Ecto neural progenitor cell (in vitro differentiated cells): Measurements from ENCODE around the gene TAP1.
"Not testable (repeated sequence)": the region's sequence is repeated elsewhere in the genome, so short reads cannot be mapped to it uniquely, and the experiment has no call there.

ENCODE experiments used
- DNase-seq: peaks from one replicate; pipeline ENCODE4 v3.0.0-alpha.2; 2018; ENCODE audit warnings: low spot score

TAP1 gene

DNA sequence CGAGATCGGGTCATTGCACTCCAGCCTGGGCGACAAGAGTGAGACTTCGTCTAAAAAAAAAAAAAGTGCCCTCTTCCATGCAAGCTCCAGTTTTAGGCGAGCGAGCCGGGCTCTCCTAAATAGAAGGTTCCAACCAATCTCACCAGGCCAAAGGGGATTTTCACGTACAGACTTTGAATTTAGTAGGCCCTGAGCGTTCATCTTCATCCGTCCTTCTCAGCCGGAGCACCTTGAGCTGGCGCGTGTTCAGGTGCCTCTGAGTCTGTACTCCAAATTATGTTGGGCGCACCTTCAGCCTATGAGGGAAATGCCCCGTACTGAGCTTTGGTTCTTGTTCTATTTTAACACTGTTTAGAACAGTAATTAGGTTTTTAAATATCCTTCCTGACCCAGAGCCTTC is 14.1 kb downstream of the TAP1 start:
- DNase-seq = no peak

DNA sequence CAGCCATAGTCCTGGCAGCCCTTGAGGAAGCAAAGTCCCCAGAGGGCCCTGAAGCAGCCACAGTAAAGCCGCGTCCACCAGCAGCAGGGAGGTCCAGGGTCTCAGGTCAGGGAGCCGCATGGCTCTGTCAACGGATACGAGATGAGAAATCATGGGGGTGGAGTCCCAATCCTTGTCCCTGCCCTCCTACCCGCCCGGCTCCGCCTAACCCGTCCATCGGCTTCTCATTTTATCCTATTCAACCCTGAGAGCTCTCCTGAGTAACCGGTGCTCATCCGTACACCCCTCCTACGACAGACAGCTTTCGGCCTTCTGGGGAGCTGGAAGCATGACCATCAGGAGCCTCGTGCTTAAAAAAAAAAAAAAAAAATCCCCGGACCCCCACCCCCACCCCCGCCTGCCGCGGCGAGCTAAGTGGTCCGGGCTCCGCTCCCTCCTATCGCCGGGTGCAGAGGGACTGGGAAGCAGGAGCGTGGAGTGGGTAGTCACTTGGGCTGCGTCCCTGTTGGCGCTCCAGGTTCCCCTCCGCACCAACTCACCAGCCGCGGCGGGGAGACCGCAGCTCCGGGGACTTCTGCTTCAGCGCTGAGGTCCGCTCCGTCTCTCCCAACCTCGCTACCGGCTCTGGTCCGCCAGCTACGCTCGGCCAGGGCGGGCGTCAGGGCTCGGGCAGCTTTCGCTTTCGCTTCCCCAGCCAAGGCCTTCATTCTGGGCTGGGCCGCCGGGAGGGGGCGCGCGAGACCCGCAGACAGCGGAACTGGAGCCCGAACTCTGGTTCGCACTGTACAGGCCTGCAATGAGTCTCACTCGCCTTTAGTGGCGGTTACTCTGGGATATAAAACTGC is 15.2 kb downstream of the TAP1 start, which contains the start of gene TAP2:
TSS of gene TAP2 (minus strand) at position 626 of the 845 bp plus-strand sequence. CDS start at position 120, 506 bp downstream.
- DNase-seq = peak; percentile 96

DNA sequence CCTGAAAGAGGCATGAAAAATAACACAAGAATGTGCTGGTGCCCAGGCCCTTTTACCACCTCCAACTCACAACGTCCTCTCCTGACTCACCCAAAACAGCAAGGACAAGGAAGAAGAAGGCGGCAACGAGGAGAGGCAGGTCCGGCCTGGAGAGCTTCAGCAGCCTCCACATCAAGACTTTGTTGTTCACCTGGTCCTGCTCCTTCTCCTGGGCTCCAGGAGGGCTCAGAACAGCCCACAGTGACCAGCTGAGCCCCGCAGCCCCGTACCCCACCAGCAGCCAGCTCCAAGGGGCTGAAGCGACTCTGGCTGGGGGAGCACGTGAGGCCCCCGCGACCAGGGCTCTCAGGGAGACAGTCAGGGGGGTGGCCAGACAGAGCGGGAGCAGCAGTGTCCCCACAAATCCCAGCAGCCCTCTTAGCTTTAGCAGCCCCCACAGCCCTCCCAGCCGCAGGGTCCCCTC is 15.8 kb downstream of the TAP1 start:
- DNase-seq = no peak

DNA sequence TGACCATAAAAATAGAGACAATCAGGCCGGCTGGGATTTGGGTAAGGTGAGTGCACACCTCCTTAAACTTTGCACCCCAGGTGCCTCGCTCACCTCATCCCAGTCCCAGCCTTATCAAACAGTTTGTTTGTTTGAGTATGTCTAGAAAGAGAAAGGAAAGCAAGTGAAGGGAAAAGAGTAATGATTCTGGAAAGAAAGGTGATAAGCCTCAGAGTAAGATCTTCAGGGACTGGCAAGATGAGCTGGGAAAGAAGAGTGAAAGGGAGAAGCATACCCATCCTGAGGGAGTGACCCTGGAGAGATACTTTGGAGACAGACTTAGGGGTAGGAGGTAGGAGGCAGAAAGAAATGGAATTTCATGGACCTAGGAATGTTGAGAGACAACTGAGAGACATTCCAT is 16.6 kb downstream of the TAP1 start:
- no peak for DNase-seq

DNA sequence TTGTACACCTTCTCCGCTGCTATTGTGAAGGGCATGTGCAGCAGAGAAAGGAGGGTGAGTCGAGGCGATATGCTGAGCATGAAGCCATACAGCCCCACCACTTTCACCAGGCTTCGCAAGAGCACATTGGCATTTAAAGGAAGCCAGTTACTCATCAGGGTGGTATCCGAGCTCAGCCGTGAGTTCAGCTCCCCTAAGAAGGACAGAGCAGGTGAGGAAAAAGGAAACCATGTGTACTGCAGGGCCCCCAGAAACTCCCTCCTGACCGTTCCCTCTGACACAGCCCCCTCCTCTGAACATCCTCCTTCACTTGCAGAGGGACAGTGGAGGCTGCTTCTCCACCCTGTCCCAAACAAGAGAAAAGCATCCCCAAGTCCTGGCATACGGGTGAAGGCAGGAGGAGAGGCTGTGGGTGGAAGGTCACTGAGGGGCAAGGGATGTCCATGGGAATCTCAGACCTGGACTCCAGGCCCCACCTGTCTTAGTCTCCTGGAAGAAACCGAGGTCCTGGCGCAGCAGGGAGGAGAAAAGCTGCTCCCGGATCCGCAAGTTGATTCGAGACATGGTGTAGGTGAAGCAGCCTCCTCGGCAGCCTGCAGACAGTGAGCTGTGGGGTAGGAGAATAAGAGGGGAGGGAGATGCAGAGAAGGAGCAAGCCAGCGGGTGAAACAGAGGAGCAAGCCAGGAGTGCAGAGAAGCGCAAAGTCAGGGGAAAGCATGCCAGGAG is 18.2 kb downstream of the TAP1 start:
- no peak for DNase-seq

DNA sequence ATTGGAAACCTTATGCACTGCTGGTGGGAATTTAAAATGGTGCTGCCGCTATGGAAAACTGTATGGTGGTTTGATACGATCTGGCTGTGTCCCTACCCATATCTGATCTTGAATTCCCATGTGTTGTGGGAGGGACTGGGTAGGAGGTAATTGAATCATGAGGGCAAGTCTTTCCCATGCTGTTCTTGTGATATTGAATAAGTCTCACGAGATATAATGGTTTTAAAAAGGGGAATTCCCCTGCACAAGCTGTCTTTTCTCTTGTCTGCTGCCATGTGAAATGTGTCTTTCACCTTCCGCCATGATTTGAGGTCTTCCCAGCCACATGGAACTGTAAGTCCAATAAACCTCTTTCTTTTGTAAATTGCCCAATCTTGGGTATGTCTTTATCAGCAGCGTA is 19.8 kb downstream of the TAP1 start:
- DNase-seq = no peak

DNA sequence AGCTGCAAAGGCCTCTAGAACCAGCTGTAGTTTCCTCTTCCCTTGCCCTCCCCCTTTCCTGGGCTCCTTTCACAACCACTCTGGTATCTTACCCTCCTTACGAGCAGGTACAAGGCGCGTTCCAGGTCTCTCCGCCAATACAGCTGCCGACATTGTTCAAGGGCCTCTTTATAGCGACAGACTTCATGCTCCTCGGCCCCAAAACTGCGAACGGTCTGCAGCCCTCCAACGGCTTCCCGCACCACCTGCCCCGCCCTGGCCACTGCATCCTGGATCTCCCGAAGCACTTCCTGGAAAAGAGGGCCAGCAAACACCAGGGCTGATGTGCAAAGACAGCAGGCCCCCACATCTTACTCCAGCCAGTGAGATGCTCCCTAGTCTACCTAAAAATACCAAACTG is 21.0 kb downstream of the TAP1 start:
- no peak for DNase-seq

DNA sequence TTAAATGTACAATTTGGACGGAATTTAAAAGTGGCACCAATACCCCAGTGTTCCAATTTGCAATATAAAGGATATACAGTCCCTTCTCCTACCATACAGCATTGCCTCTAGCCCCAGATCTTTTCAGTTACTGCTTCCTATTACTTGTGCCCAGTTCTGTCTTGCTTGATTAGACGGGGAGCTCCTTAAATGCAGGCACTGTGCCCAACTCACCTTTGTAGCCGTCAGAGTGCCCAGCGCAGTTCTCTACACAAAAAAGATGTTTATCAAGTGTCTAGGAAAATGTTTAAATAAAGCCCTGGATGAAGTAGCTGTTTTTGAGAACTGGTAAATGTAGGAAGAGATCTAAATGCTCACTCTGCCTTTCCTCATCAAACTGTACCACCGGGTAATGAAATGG is 22.6 kb downstream of the TAP1 start:
- DNase-seq = no peak

DNA sequence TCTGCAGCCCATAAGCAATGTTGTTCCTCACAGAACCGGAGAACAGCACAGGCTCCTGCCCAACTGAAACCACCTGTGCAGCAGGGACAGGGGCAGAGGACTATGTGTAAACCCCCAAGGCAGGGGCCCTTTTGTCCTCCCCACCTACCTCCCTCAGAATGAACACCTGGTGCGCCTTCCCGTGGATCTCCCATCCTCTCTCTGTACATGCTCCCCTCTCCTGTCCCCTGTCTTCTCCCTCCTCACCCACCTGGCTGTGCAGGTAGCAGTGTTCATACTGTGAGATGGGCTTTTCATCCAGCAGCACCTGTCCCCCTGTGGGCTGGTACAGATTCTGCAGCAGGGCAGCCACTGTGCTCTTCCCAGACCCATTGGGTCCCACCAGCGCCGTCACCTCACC is 23.5 kb downstream of the TAP1 start:
- no peak for DNase-seq

DNA sequence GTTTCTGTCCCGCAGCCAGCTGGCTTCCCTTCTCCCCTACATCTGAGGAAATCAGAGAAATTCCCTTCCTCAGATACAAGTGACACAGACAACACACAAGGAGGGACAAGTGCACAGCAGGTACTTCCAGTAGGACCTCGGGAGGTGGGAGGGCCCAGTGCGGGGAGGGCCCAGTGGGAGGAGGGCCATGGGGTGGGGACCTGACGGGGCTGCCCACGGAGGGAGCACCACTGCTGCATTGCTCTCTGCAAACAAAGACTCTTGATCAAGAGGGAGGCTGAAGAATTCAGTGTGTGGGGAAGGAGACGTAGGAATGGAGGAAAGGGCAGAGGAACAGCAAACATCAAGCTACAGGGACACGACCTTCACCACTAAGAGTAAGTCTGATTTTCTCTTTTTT is 24.0 kb downstream of the TAP1 start:
- DNase-seq = no peak

DNA sequence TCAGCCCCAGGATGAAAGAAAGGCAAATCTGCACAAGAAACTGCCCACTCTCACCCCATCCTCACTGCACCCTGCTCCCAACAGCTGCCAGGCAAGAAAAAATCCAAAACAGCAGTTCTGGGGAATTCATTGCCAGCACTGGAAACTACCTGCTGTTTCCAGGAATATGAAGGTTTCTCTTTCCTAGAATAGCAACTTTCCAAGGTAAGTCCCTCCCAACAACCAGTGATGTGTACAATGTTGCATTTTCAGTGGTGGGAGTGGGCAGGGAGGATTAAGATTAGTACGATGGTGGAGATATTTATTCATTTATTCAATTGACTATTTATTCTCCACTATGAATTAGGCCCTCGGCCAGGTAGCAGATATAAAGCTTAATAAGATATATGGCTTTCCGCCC is 26.5 kb downstream of the TAP1 start:
- DNase-seq = no peak

DNA sequence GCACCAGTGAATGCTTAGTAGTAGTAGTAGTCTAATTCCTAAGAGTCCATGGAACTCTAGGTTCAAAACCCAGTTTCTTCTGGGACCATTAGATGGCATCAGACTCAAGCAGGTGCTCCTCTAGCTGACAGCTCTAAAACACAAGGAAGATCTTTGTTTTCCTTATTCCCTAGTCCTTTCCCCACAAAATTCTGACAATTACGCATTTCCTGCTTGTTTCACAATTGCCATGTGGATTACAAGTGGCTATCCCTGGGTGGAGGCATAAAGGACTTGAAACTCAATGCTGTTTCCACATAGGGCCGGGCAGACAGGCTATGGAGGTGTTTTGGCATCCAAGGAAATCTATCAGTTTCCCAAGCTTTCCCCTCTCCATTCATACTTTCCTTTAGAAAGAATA is 27.5 kb downstream of the TAP1 start:
- DNase-seq = no peak

DNA sequence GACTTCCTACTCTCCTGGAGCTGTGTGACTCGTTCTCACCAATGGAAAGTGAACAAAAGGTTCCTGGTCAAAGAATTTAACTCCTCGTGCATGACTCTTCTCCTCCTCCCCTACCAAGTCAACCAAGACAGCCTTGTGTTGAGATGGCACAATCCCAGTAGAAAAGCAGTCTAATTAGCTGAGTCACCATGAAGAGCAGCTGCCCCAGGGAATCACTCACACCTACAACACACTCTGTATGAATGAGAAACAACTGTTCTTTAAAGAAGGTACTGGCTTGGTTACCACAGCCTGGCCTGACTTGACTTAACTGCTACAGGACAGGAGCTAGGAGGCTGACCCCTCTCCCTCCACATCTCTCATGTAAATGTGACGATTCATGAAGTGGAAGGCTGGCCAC is 33.8 kb downstream of the TAP1 start:
- no peak for DNase-seq

DNA sequence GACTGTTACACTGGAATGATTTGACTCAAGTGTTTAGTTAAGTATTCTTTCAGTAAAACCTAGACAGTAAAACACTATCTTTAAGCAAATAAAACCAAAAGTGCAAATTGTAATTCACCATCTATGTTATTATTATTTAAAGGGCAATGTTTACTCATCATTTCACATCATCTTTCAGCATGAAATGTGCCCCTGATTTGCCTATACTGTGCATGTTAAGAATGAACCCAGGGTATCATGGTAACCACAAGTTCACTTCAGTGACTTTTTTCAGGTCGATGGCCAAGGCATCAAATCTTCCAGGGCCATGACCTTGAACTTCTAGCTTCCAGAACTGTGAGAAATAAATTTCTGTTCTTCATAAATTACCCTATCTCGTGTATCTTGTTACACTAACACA is 34.6 kb downstream of the TAP1 start:
- no peak for DNase-seq

DNA sequence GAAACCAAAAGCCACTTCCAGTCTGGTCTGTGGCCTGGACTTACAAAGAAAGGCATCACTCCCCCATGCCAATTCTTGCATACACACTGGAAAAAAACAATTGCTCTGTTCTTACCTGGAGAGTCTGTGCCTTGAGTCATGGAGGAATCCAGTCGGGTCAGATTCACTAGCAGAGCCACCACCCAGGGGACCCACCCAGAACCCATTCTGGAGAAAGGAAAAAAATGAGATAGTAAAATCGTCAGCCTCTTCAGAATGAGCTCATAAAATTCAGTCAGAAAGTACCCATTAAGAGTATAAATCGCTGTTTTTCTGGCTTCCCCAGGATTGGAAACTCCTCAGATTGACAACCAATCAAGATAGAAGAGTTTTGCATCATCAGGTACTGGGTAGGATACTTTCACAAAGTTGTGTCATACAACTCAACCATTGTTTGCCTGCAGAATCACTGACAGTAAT is 36.7 kb downstream of the TAP1 start, which contains the start of gene HLA-DOB:
TSS of gene HLA-DOB (minus strand) at position 257 of the 459 bp plus-strand sequence. CDS start at position 206, 51 bp downstream.
- DNase-seq = no peak

DNA sequence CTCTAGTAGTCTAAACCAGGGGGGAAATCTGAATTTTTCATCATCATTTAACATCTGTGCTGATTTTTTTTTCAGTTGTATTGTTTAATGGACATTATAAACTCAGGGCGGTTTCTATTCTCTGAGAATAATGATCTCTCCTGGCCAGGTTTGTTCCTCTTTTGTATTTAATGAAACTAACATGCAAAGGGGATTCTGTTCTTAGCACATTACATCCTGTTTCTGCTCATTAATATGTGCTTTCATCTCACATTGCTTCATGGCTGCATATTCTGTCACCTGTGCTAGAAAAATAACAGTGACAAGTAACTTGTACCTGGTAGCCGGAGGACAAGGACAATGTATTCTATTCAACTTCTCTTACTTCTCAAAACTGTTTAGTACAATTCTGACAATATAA is 37.5 kb downstream of the TAP1 start:
- DNase-seq = no peak

DNA sequence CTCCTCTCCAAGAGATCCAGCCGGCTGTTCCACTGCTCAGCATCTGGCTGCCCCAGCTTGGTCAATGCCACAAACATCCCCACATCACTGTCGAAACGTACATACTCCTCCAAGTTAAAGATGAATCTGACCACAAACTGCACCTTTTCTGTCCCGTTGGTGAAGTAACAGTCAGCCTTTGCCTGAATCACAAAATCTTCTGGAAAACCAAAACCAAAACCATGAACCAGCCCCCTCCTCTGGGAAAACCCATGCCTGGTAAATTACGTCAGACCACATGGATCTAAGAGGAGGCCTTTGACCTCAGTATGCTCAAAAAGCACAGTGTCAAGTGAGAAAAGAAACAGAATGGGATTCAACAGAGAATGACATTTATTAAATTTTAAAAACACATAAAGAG is 38.4 kb downstream of the TAP1 start:
- no peak for DNase-seq

DNA sequence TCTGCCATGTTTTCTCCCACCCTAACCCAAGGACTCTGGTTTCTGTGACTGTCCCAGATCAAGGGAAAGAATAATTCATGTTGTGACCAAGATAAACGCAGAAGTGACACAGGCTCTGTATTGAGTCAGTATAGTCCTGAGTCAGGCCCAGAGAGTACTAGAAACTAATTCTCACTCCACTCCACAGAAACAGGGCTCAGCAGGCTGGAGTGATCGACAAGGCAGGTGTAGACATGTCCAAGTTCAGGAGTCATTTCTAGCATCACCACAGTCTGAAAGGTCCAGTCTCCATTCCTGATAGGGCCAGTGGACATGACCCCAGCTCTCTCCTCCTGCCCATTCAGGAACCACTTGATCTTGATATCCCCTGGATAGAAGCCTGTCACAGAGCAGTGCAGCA is 39.4 kb downstream of the TAP1 start:
- DNase-seq = no peak

DNA sequence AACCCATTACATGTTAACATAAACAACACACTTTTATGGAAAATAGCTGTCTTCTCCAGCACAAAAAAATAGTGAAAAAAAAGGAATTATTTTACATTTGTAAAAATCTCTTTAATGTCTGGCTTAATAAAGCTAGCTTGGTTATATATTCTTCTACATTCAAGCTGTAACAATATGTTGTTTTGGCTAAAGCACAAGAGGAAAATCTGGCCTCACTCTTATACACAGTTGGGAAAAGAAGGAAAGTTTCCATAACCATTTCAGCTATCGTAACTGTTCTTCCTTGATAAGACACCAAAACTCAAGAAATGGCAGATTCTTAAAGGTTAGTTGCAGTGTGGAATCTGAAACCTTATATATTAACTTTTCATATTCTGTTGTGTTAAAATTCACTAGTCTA is 44.3 kb downstream of the TAP1 start:
- DNase-seq = no peak

DNA sequence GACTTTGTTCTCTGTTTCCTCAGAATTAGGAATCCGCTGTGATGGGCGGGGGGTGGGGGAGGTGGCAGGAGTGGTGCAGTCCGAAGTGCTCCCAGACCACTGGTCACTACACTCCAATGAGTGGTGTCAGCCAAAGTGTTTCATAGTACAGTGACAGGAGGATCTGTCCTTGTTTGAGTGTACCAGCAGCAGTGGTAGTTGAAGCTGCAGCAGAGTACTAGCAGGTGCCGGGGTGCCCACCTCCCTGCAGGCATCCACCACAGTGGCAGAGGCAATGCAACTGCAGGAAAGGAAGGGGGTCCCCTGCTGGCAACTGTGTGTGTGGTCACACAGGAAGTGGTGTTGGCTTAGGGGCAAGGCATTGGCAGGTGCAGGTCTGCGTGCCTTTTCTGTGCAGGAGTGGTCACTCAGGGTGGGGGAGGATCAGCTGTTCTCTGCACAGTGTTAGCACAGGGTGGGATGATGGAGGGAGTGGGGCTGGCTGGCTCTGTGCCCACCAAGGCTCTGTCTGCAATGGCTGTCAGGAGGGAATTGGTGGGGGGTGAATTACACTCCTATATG is 46.4 kb downstream of the TAP1 start:
- peak; percentile 45 for DNase-seq

DNA sequence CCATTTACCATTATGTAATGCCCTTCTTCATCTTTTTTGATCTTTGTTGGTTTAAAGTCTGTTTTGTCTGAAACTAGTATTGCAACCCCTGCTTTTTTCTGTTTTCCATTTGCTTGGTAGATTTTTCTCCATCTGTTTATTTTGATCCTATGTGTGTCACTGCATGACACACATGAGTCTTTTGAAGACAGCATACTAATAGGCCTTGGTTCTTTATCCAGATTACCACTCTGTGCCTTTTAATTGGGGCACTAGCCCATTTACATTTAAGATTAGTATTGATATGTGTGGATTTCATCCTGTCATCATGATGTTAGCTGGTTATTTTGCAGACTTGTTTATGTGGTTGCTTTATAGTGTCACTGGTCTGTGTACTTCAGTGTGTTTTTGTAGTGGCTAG is 48.1 kb downstream of the TAP1 start:
- not testable (repeated sequence) for DNase-seq

DNA sequence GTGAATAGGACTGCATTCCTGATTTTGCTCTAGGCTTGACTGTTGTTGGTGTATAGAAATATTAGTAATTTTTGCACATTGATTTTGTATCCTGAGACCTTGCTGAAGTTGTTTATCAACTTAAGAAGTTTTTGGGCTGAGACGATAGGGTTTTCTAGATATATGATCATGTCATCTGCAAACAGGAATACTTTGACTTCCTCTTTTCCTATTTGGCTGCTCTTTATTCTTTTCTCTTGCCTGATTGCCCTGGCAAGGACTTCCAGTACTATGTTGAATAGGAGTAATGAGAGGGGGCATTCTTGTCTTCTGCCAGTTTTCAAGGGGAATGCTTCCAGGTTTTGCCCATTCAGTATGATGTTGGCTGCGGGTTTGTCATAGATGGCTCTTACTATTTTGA is 50.1 kb downstream of the TAP1 start:
- no peak for DNase-seq

DNA sequence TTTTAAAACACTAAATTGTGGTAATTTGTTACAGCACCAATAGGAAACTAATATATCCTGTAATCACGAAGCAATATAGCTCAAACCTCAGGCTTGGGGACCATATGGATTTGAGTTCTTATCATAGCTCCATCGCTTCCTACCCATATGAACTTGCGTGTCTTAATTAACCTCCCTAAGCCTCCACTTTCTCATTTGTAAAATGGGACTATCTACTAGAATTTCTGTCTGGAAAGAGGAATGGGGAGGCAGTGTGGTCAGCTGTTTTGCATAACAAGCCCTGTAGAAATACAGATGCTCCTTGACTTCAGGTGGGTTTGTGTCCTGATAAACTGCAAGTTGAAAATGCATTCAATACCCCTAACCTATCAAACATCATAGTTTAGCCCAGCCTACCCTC is 53.8 kb downstream of the TAP1 start:
- no peak for DNase-seq
